Ishikawa (cell line): ENCODE measurements around the gene SART3.

ENCODE experiments used
- CEBPB ChIP-seq: IDR thresholded peaks from 2 replicates; pipeline ENCODE4 v1.6.1; 2012
- CREB1 ChIP-seq: IDR thresholded peaks from 2 replicates; pipeline ENCODE4 v1.6.1; 2012; ENCODE audit warnings: low read depth
- EGR1 ChIP-seq: IDR thresholded peaks from 2 replicates; pipeline ENCODE4 v1.6.1; 2012
- EP300 ChIP-seq: IDR thresholded peaks from 2 replicates; pipeline ENCODE4 v1.6.1; 2012; ENCODE audit warnings: borderline replicate concordance
- FOXM1 ChIP-seq: IDR thresholded peaks from 2 replicates; pipeline ENCODE4 v1.6.1; 2012; ENCODE audit warnings: low read depth, borderline replicate concordance
- NFIC ChIP-seq: IDR thresholded peaks from 2 replicates; pipeline ENCODE4 v1.6.1; 2012
- RAD21 ChIP-seq: IDR thresholded peaks from 2 replicates; pipeline ENCODE4 v1.6.1; 2012; ENCODE audit warnings: low read depth
- TAF1 ChIP-seq: IDR thresholded peaks from 2 replicates; pipeline ENCODE4 v1.6.1; 2012; ENCODE audit warnings: low read depth, mild to moderate bottlenecking
- TCF12 ChIP-seq: IDR thresholded peaks from 2 replicates; pipeline ENCODE4 v1.6.1; 2012; ENCODE audit warnings: low read depth
- TEAD4 ChIP-seq: IDR thresholded peaks from 2 replicates; pipeline ENCODE4 v1.6.1; 2012
- YY1 ChIP-seq: IDR thresholded peaks from 2 replicates; pipeline ENCODE4 v1.6.1; 2012; ENCODE audit warnings: low read depth
- ZBTB7A ChIP-seq: IDR thresholded peaks from 2 replicates; pipeline ENCODE4 v1.6.1; 2012; ENCODE audit warnings: low read depth
- TF ChIP-seq, protein P1 (sequence below): IDR thresholded peaks from 2 replicates; pipeline ENCODE4 v1.6.1; 2012
- TF ChIP-seq, protein P2 (sequence below): IDR thresholded peaks from 2 replicates; pipeline ENCODE4 v1.6.1; 2012
- TF ChIP-seq, protein P3 (sequence below): IDR thresholded peaks from 2 replicates; pipeline ENCODE4 v1.6.1; 2012; ENCODE audit warnings: low read depth, mild to moderate bottlenecking

SART3 gene

DNA sequence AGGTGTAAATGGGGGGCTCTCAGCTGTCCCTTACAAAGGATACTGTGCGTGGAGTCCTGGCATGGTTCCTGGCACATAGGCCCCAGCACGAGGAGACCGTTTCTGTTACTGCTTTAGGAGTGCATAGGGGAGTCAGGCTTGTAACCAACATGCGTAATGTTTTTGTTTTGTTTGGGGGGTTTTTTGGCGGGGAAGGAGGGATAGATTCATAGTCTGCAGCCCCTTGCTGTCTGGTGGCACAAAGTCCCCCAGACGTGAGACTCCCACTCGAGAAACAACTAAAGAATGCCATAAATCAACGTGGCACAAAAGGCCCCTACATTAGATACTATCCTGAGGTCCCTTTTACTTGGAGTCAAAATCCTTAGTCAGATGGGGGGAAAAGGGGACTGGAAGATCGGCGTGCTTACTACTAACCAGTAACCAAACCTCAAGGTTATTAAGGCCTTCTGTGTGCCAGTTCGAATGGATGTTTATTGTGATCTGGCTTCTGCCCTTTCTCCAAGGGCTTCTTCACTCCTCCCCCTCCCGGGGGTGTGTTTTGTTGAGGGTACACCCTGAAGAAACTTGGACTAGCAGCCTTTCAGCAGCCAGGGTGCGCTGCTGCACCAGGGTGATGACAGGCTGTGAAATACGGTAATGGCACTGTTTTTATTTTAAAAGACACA lies 2.3 kb upstream of the SART3 start:
- peak; percentile 59; the same call in 1 of the 2 replicates for TF ChIP-seq YY1
- TF ChIP-seq EGR1, result no peak
- no peak for TF ChIP-seq CEBPB
- TF ChIP-seq TAF1, result no peak; the same call in 1 of the 2 replicates
- TF ChIP-seq, protein P1, sequence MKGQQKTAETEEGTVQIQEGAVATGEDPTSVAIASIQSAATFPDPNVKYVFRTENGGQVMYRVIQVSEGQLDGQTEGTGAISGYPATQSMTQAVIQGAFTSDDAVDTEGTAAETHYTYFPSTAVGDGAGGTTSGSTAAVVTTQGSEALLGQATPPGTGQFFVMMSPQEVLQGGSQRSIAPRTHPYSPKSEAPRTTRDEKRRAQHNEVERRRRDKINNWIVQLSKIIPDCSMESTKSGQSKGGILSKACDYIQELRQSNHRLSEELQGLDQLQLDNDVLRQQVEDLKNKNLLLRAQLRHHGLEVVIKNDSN, result no peak
- peak; percentile 13; the same call in 1 of the 2 replicates for TF ChIP-seq EP300
- TF ChIP-seq ZBTB7A, result no peak
- peak; percentile 56; the same call in 1 of the 2 replicates for TF ChIP-seq FOXM1
- TF ChIP-seq, protein P2, sequence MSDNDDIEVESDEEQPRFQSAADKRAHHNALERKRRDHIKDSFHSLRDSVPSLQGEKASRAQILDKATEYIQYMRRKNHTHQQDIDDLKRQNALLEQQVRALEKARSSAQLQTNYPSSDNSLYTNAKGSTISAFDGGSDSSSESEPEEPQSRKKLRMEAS, result peak; percentile 59
- TF ChIP-seq TEAD4, result peak; percentile 51; the same call in 1 of the 2 replicates
- TF ChIP-seq TCF12, result 0 out of 2 replicates have a peak, but pooled peaks have one; percentile 38
- TF ChIP-seq, protein P3, sequence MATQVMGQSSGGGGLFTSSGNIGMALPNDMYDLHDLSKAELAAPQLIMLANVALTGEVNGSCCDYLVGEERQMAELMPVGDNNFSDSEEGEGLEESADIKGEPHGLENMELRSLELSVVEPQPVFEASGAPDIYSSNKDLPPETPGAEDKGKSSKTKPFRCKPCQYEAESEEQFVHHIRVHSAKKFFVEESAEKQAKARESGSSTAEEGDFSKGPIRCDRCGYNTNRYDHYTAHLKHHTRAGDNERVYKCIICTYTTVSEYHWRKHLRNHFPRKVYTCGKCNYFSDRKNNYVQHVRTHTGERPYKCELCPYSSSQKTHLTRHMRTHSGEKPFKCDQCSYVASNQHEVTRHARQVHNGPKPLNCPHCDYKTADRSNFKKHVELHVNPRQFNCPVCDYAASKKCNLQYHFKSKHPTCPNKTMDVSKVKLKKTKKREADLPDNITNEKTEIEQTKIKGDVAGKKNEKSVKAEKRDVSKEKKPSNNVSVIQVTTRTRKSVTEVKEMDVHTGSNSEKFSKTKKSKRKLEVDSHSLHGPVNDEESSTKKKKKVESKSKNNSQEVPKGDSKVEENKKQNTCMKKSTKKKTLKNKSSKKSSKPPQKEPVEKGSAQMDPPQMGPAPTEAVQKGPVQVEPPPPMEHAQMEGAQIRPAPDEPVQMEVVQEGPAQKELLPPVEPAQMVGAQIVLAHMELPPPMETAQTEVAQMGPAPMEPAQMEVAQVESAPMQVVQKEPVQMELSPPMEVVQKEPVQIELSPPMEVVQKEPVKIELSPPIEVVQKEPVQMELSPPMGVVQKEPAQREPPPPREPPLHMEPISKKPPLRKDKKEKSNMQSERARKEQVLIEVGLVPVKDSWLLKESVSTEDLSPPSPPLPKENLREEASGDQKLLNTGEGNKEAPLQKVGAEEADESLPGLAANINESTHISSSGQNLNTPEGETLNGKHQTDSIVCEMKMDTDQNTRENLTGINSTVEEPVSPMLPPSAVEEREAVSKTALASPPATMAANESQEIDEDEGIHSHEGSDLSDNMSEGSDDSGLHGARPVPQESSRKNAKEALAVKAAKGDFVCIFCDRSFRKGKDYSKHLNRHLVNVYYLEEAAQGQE, result no peak
- 0 out of 2 replicates have a peak, but pooled peaks have one; percentile 18 for TF ChIP-seq NFIC
- no peak for TF ChIP-seq CREB1
- peak; percentile 96 for TF ChIP-seq RAD21

DNA sequence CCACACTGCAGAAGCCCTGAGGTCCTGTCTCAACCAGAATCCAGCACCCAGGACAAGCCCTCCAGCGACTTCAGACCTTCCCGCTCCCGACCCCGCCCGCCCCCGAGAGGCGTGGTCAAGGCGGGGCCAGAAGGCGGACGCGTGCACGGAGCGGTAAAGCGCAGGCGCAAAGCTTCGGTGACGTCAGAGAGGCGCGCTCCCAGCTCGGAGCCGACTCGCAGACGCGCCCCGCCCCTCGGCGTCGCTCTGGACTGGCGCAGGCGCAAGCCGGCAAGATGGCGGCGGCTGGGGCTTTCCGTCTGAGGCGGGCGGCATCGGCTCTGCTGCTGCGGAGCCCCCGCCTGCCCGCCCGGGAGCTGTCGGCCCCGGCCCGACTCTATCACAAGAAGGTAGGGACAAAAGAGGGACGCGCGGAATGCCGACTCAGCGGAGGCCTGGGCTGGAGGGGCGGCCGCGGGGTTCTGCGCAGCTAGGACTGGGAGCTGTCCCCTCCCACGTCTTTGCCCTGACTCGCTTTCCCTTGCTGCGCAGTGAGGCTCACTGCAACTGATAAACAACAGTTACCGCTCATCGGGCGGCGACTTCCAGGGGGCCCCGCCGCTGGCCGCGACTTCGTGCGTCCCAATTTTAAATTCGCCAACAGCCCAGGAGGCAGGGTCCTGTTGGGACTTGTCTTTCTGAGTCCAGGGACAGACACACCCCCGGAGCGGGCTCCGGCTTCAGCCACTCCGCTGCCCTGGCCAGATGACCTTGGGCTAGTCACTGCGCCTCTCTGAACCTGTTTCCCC lies 1.6 kb upstream of the SART3 start, which contains the start of gene ISCU:
Gene ISCU (plus strand): TSS at position 249 of the 788 bp plus-strand sequence. CDS start 27 bp downstream, at position 276.
- TF ChIP-seq TAF1 (peak; percentile 64; the same call in 1 of the 2 replicates), YY1 (peak; percentile 94), CREB1 (peak; percentile 82), EP300 (no peak), ZBTB7A (no peak), TCF12 (peak; percentile 8; the same call in 1 of the 2 replicates), TEAD4 (no peak), FOXM1 (no peak), RAD21 (no peak), NFIC (no peak), CEBPB (no peak), EGR1 (no peak)
- TF ChIP-seq, protein P3, result 0 out of 2 replicates have a peak, but pooled peaks have one; percentile 14
- TF ChIP-seq, protein P2, result peak; percentile 65; the same call in 1 of the 2 replicates
- TF ChIP-seq, protein P1, result no peak

DNA sequence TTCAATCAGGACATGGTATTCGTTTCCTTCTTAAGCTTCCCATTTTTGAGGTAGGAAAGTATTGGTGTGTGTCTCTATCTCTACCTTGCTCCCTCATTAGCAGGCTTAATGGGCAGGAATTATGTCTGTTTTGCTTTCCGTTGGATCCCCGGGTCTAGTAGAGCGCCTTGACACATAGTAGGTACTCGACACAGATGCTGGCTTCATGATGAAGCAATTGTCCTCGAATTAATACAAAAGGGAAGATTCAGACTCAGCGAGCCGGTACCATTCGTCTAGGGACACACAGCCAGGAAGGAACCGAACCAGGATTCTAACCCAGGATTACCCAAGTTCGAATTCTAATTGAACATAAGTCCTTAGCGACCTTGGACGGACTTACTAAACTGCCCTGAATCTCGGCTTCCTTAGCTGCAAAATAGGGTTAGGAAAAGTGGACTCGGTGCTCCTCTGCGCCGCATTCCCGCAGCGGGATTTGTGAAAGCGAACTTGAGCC lies 927 bp upstream of the SART3 start:
- 0 out of 2 replicates have a peak, but pooled peaks have one; percentile 8 for TF ChIP-seq TCF12
- TF ChIP-seq ZBTB7A, result no peak
- TF ChIP-seq RAD21, result no peak

DNA sequence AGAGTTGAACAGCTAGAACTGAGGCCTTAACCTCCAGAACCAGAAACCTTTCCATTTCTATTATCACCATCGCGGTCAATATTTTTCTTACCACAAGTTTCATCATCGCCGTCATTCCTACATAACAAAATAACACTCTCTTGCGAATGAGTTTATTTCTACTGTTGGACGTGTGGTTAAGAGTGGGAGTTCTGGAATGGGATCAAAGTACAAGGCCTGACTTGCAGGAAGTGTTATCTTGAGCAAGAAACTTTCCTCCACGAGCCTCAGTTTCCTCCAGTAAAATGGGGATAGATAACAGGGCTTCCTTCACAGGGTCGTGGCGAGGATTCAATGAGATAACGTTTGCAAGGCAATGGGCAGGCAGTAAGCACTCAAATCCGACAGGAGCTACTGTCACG lies 652 bp downstream of the SART3 start:
- TF ChIP-seq FOXM1 (no peak), TEAD4 (no peak), YY1 (no peak), TAF1 (no peak), TCF12 (no peak), EP300 (no peak), CEBPB (no peak), CREB1 (no peak), ZBTB7A (no peak), RAD21 (no peak), EGR1 (no peak), NFIC (no peak)
- TF ChIP-seq, protein P3, result no peak
- TF ChIP-seq, protein P2, result no peak
- TF ChIP-seq, protein P1, result no peak
